CD4-positive, alpha-beta T cell treated with Interleukin-6 for 4 hours (primary cell): Measurements from ENCODE around the gene TSPEAR.
A peak's percentile ranks its signal among the peaks of the same experiment; 100 is the strongest.
"Not testable (repeated sequence)": the region's sequence is repeated elsewhere in the genome, so short reads cannot be mapped to it uniquely, and the experiment has no call there.

Experiments
- DNase-seq: peaks from one replicate; pipeline ENCODE4 v3.0.0-alpha.2; 2020; ENCODE audit warnings: mixed read lengths

The TSPEAR gene

DNA sequence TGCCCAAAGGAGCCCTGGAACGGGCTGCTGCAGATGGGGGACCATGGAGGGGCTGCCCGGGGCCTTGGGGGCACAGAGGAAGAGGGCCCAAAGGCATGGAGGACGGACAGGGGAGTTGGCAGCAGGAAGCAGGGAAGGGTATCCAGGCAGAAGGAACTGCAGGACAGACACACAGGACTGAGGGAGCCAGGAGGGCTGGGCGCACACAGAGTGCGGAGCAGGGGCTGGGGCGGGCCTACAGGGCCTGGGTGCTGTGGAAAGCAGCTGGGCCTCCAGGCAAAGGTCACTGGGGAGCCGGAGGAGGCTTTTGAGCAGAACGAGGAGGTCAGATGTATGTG is 199.5 kb downstream of the TSPEAR start:
- no peak for DNase-seq

GRCh38 chr21:44511219-44511937 is 200.0 kb downstream of the TSPEAR start:
- no peak for DNase-seq

DNA sequence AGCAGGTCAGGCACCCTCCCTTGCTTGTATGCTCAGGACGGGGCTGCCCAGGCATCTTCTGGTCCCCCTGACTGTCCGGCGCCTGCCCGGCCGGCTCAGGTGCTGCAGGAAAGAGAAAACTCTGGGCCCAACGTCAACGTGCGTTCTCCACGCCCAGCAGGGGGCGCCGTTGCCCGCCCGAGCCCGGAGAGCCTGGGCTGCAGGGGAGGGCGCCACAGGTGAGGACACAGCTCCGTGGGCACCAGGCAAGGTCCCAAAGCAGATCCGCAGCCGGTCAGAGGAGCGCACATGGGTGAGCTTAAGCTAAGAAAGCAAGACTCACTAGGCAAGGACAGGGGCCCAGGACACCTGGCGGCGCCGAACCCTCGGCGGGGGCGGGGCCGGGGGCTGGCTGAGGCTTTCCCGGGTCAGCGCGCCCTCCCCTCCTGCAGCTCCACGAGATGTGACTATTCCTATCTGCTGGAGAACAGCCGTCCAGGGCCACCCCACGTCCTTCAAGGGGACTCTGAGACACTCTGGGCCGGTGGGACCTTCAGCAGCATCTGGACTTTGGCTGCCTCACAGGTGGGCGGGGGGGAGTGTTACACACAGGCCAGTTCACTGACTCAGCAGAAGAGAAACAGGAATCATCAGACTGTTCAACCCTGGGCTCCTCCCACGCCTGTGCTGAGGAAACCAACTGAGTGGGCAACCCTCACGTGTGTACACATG is 200.7 kb downstream of the TSPEAR start:
- peak; percentile 87 for DNase-seq

DNA sequence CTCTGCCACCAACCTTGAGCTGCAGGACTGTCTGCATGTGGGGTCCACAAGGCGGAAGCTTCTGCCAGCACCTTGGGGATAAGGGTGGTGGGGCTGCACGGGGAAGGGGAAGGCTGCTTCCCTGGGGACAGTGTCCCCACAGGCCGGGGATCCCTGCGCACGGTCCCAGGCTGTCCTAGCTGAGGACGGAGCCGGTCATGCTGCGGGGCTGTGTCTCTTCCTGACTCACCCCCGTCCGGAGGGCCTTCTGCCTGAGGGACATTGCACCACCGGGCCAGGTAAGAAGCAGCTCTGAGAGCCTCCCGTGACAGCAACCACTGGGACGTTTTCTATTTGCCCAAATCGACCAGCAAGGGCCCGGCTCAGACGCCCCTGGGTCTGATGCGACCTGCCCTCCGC is 201.3 kb downstream of the TSPEAR start:
- DNase-seq, result no peak

DNA sequence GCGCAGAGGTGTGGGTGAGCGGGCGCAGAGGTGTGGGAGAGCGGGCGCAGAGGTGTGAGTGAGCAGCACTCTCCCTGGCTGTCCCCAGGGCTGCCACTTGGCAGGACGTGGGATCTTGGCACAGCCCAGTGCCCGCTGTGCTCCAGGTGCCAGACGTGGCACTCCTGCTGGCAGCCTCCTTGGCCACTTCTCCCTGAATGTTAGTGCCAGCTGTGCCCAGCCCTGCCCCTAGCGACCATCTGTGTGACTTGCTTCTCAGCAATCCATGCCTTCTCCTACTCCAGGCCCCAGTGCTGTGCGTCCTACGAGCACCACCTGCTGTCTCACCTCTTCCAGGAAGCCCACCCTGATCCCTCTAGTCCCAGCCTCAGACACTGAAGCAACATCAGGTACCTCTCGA is 201.8 kb downstream of the TSPEAR start:
- no peak for DNase-seq

DNA sequence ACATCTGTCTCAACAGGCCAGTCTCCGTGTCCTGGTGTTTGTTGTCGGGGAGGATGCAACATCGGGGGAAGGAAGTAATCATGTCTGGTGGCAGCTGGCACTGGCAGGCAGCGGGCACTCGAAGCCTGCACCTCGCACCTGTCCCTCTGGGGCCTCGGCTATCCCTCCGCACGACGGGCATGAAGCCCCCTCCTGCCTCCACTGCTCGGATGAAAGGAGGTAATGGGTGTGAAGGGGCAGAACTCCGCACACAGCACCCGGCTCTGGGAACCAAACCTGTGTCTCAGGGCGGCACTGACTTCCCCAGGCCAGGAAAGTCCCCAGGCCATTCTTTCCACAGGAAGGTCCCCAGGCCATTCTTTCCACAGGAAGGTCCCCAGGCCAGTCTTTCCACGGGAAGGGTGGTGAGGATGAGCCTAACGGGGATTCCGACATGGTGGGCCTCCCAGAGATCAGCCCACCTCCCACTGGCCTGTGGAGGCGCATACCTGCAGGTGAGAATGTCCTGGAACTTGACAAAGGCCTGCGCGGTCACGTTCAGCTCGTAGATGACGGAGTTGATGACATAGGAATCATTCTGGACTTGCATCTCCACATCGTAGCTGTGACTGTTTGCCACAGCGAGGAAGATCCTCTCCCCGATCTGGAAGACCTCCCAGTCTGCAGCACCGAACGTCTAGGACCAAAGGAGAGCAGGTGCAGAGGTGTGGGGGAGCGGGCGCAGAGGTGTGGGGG is 202.5 kb downstream of the TSPEAR start:
- no peak for DNase-seq

DNA sequence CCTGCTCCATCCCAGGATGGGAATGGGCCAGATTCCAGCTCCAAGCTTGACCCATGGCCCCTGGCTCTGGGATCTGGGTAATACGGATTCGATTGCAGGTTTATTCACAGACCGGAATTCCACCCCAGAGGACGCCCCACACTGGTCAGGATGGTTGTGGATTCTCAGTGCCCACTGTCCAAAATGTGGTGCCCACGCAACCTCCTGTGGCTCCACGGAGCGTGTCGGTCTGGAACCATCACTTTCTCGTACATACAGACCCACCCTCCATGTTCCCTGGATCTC is 203.0 kb downstream of the TSPEAR start:
- DNase-seq, result no peak

- DNase-seq, result no peak
Measured at GRCh38 chr21:44507673-44508425, 203.5 kb downstream of the TSPEAR start.

DNA sequence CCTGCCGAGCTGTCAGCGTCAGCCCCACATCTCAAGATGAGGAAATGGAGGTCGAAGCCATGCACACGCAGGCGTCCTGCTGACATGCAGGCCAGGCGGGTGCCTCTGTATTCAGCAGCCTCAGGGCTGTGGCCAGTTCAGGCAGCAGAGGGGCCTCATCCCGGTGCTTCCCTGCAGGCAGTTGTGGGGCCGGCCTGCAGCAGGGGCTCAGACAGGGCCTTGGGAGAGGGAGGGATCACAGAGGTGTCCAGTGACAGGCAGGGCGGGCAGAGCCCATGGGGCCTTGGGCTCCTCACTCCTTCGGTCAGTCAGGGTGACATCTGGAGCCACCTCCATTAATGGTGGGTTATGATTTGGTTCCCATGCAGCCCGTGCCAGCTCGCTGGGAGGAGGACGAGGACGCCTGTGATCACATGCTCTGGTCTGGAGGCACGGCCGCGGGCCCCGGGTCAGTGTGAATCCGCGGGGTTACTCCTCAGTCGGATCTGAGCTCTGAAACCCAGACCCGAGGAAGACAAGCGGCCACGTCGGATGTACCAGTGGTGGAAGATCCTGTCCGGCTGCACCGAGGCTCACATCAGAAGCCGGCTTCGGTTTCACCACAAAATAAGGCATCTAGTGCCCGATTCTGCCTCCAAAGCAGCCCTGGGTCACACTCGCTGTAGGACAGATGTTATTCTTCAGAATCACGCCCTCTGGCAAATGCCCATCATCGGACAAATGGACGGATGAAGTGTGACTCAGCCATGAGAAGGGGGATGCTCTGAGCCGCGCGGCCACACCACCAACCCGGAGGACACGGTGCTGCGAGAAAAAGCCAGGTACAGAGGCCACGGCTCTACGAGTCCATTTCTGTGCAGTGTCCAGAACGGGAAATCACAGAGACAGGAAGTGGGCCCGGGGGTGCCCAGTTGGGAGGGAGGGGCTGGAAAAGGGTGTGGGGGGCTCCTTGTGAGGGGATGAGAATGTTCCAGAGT is 204.8 kb downstream of the TSPEAR start:
- no peak for DNase-seq

DNA sequence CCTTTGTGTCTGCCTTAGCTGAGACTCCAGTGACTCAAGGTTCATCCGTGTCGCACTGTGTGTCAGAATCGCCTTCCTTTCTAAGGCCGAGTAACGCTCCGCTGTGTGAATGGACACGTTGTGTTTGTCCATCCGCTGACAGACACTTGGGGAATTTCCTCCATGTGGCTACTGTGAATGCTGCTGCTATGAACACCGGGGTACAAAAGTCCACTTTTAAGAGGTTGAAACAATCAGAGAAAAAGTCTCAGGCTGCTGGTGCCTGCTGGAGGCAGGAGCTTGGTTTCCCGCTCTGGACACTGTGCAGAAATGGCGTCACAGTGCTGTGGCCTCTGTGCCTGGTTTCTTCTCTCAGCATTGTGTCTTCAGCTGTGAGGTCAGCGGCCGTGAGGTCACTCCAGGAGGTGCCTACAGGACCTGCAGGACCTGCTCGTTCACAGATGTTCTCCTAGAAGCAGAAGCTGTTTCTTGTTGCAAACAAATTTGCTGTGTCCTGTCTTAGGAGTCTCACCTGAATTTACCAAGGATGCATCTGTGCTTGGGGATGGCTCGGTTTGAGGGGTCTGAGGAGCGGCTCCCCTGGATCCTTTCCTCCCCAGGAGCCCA is 205.6 kb downstream of the TSPEAR start:
- no peak for DNase-seq

DNA sequence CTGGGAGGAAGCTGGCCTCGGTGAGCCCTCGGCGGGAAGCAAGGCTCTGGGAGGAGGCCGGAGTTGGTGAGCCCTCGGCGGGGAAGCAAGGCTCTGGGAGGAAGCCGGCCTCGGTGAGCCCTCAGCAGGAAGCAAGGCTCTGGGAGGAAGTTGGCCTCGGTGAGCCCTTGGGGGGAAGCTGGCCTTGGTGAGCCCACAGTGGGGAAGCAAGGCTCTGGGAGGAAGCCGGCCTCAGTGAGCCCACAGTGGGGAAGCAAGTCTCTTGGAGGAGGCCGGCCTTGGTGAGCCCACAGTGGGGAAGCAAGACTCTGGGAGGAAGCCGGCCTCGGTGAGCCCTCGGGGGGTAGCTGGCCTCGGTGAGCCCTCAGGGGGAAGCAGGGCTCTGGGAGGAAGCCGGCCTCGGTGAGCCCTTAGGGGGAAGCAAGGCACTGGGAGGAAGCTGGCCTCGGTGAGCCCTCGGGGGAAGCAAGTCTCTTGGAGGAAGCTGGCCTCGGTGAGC is 207.4 kb downstream of the TSPEAR start:
- peak; percentile 21 for DNase-seq

- not testable (repeated sequence) for DNase-seq
Measured at GRCh38 chr21:44503006-44503889, 208.1 kb downstream of the TSPEAR start.

DNA sequence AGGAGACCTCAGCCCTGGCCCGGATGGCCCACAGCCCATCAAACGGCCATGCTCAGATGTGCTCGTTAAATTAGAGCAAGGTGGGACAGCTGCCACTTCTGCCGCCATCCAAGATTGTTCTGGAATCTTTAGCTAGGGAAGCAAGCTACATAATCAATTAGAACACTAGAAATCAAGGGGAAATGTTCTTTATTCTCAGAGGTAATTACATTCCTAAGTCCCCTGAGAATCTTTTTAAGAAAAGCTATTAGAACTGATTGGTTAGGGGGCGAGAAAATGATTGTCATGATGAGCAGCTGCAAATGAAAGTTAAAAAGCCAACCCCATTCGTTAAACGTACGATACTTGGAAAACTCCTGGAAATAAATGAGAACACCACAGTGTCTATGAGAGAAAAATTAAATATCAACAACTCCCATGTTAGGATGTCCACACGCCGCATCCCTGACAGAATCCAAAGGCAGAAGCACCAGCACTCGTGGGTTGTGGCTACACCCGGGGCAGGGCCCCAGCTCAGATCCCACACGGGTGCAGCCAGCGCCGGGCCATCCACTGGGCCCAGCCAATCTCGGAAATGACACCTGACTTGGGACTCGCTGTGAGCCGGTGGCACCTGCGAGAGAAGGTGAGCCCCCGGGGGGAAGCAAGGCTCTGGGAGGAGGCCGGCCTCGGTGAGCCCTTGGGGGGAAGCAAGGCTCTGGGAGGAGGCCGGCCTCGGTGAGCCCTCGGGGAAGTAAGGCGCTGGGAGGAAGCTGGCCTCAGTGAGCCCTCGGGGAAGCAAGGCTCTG is 209.0 kb downstream of the TSPEAR start:
- no peak for DNase-seq

- no peak for DNase-seq
Measured at GRCh38 chr21:44500111-44500510, 211.3 kb downstream of the TSPEAR start.

GRCh38 chr21:44499631-44500030 is 211.7 kb downstream of the TSPEAR start:
- DNase-seq, result no peak

DNA sequence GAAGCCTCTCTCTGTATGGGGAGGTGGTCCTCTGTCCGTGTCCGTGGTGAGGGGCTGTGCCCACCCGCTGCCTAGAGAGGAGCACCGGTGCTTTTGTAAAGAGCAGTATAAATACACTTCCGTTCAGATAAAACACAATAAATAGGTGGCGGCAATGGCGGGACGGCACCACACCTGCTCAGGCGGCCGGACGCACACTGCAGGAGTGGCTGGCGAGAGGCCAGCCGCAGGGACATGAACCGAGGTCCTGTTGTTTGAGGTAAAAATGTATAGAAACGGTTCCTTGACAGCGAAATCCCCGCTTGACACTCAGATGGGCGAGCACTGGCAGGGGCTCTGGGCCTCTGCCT is 212.2 kb downstream of the TSPEAR start:
- DNase-seq, result no peak

DNA sequence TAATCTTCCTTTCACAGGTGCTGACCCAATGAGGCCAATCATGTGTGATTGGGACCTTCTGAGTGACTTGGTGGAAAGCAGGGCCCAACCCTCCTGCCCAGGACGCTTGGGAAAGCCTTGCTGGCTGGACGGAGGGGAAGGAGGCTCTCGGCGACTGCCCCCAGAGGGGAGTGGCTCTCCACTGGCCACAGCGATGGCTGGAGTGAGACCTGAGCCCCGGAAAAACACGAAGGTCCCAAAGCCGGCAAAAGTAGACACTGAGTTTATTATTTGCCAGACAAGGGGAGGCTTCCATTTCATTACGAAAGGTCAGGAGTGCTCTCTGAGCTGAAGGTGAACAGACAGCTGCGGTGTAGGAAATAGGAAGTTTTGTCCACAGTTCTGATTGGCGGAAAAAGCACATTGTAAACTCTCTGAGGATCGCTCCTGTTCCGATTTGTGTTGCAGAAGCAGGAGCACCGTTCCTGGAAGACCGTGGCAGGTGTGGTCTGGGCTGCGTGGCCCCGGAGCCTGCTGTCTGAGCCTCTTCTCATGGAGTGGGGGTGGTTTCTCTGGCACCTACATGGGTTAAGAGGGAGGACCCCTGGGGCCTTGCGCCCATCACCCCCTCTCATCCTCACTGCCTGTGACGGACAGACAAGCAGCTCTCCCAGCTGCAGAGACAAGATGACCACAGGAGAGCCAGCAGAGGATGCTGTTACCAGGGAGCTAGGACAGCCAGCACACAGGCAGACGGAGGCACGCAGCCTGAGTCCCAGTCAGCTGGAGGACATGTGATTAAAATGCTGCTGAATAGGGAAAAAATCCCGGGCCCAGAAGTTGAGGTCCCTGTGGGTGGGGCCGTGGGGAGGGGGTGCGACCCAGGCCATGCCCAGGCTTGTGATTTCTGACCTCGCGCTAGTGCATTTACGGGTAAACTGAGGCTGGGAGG is 212.8 kb downstream of the TSPEAR start:
- DNase-seq, result no peak

- DNase-seq, result no peak
Measured at GRCh38 chr21:44497703-44498126, 213.7 kb downstream of the TSPEAR start.
